A549 (cell line): Measurements from ENCODE around the gene TMEM19. TPM values are rescaled to one million over a fixed set of nuclear protein-coding genes. Genes with fewer than 3 reads are reported as not detected.

Experiments used
- BHLHE40 ChIP-seq: IDR thresholded peaks from 2 replicates; pipeline ENCODE4 v1.6.1; 2012; ENCODE audit warnings: low read depth, low read length, inconsistent platforms
- EHMT2 ChIP-seq: fragments of 200-600 bp; sonication (generic); IDR thresholded peaks from 2 replicates; pipeline ENCODE4 v1.6.1; 2016; ENCODE audit warnings: antibody characterized with exemption, low read depth, mild to moderate bottlenecking, moderate library complexity
- GATA3 ChIP-seq: IDR thresholded peaks from 2 replicates; pipeline ENCODE4 v1.6.1; 2012; ENCODE audit warnings: borderline replicate concordance
- HDAC2 ChIP-seq: fragments of 200-600 bp; sonication (generic); IDR thresholded peaks from 2 replicates; pipeline ENCODE4 v1.6.1; 2016
- HEYL ChIP-seq: fragments of 250-450 bp; sonication (Bioruptor Pico); IDR thresholded peaks from 2 replicates; pipeline ENCODE4 v1.8.0; 2021; ENCODE audit warnings: mild to moderate bottlenecking, moderate library complexity
- HOXA7 ChIP-seq: fragments of 250-450 bp; sonication (Bioruptor Pico); IDR thresholded peaks from 2 replicates; pipeline ENCODE4 v1.5.0; 2020; ENCODE audit warnings: mild to moderate bottlenecking, moderate library complexity
- HOXB5 ChIP-seq: fragments of 250-450 bp; sonication (Bioruptor Pico); IDR thresholded peaks from 2 replicates; pipeline ENCODE4 v1.5.0; 2020; ENCODE audit warnings: mild to moderate bottlenecking, moderate library complexity
- JUN ChIP-seq, 2 experiments: fragments of >200 bp; sonication (Bioruptor Twin); formaldehyde crosslinking; IDR thresholded peaks; 2 replicates in 1 of 2; 3 replicates in 1 of 2; pipeline ENCODE4 v1.6.1; 2016 to 2017
- KDM1A ChIP-seq: fragments of 200-600 bp; sonication (generic); IDR thresholded peaks from 2 replicates; pipeline ENCODE4 v1.6.1; 2016; ENCODE audit warnings: low read depth, mild to moderate bottlenecking
- MAFK ChIP-seq: fragments of 450-650 bp; IDR thresholded peaks from 2 replicates; pipeline ENCODE4 v1.6.1; 2014; ENCODE audit not compliant: partially characterized antibody
- MAZ ChIP-seq: fragments of 150-350 bp; IDR thresholded peaks from 2 replicates; pipeline ENCODE4 v1.6.1; 2014; ENCODE audit warnings: antibody characterized with exemption, low read depth, low read length, borderline replicate concordance
- NFE2L2 ChIP-seq: fragments of 150-350 bp; conservative IDR thresholded peaks from 2 replicates; pipeline ENCODE4 v1.6.1; 2014; ENCODE audit warnings: low read length
- NPAS2 ChIP-seq: fragments of 250-450 bp; sonication (Bioruptor Pico); IDR thresholded peaks from 2 replicates; pipeline ENCODE4 v1.8.0; 2022; ENCODE audit warnings: mild to moderate bottlenecking, moderate library complexity, borderline replicate concordance
- POLR2A ChIP-seq: IDR thresholded peaks from 2 replicates; pipeline ENCODE4 v1.6.1; 2012; ENCODE audit warnings: mild to moderate bottlenecking, low read length
- POLR2AphosphoS2 ChIP-seq: conservative IDR thresholded peaks from 2 replicates; pipeline ENCODE4 v1.6.1; 2012; ENCODE audit warnings: low read length, improper control_type of control experiment, inconsistent platforms
- RAD21 ChIP-seq, 2 experiments: fragments of >200 bp in 1 of 2; sonication (Bioruptor Twin) in 1 of 2; formaldehyde crosslinking in 1 of 2; IDR thresholded peaks in 1 of 2; conservative IDR thresholded peaks in 1 of 2; 2 replicates in 1 of 2; 3 replicates in 1 of 2; pipeline ENCODE4 v1.6.1; 2012 to 2018; ENCODE audit warnings: inconsistent platforms in 1 of 2
- RCOR1 ChIP-seq: fragments of 150-350 bp; IDR thresholded peaks from 2 replicates; pipeline ENCODE4 v1.6.1; 2014; ENCODE audit warnings: antibody characterized with exemption, low read length, low read depth
- SMC3 ChIP-seq: fragments of >200 bp; sonication (Bioruptor Twin); formaldehyde crosslinking; IDR thresholded peaks from 3 replicates; pipeline ENCODE4 v1.6.1; 2018; ENCODE audit warnings: inconsistent platforms
- SREBF2 ChIP-seq: fragments of 450-650 bp; IDR thresholded peaks from 2 replicates; pipeline ENCODE4 v1.6.1; 2014; ENCODE audit warnings: mild to moderate bottlenecking, moderate library complexity
- TFCP2L1 ChIP-seq: fragments of 250-450 bp; sonication (Bioruptor Pico); IDR thresholded peaks from 2 replicates; pipeline ENCODE4 v1.5.0; 2021; ENCODE audit warnings: mild to moderate bottlenecking
- ZFP36 ChIP-seq: fragments of 450-650 bp; IDR thresholded peaks from 2 replicates; pipeline ENCODE4 v1.6.1; 2014; ENCODE audit warnings: borderline replicate concordance; ENCODE audit not compliant: partially characterized antibody
- ZNF302 ChIP-seq: fragments of 250-450 bp; sonication (Bioruptor Pico); IDR thresholded peaks from 2 replicates; pipeline ENCODE4 v1.9.0; 2021; ENCODE audit warnings: inconsistent platforms, mild to moderate bottlenecking, moderate library complexity
- polyA plus RNA-seq, 4 experiments: library from polyadenylated mRNA; depleted of rRNA in 3 of 4; stranded (reverse); fragments of >200 nt; fragmentation: RNase III in 1 of 4; extraction: RNeasy Plus Mini Kit Qiagen cat#74134 plus additional on column Dnase treatment in 1 of 4; gene quantifications; 2 replicates in 3 of 4; 3 replicates in 1 of 4; pipeline ENCODE4 v1.2.3, GENCODE V29; 2011 to 2017
- TF ChIP-seq, protein P1 (sequence below): fragments of 450-650 bp; IDR thresholded peaks from 2 replicates; pipeline ENCODE4 v1.6.1; 2014; ENCODE audit warnings: antibody characterized with exemption
- TF ChIP-seq, protein P2 (sequence below): fragments of >200 bp; sonication (Bioruptor Twin); formaldehyde crosslinking; IDR thresholded peaks from 3 replicates; pipeline ENCODE4 v1.6.1; 2016
- TF ChIP-seq, protein P3 (sequence below): fragments of >200 bp; sonication (Bioruptor Twin); formaldehyde crosslinking; IDR thresholded peaks from 2 replicates; pipeline ENCODE4 v1.6.1; 2016
- TF ChIP-seq, protein P4 (sequence below): IDR thresholded peaks from 2 replicates; pipeline ENCODE4 v1.6.1; 2012; ENCODE audit warnings: low read depth, borderline replicate concordance
- TF ChIP-seq, protein P5 (sequence below): fragments of 150-350 bp; IDR thresholded peaks from 2 replicates; pipeline ENCODE4 v1.6.1; 2014; ENCODE audit warnings: low read depth, mild to moderate bottlenecking, low read length

Gene TMEM19
- polyA plus RNA-seq, 2 of the 4 experiments (the other 2 are of a cell fraction) = 43.2 to 78.8 TPM

DNA sequence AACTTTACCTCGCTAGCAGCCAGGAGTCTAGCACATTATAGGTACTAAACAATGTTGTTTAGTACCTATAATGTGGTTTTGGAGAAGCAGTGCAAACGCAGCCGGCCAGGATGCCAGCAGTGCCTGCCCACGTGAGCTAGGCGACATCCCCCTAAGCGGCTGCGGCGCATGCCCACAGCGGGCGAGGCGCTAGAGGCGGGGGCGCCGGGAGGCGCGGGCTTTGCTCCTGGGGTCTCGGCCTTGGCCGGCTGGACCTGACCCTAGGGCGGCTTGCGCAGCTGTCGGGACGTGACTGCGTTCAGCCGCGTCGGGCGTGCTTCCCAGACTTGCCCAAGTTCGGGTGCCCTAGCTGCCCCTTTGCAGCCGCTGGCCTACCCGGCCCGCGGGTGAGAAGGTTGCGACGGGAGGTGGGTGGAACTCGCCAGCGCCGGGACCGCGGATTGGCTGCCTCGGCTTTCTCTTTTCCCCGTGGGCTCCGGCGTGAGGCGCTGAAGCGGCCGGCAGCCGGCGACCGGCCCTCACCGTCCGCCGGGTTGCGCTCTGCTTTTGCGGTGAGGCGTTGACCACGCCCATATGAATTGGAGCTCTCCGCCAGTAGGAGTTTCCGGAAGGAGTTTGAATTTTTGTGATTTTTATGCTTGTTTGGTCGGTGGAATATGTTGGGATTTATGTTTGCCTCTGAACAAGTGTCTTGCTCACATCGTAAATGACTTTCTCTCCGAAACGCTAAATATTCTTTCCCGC is at the start of gene TMEM19 (continued):
- TF ChIP-seq NFE2L2 (no peak), SMC3 (no peak; the same call in 2 of the 3 replicates), ZFP36 (no peak), HEYL (no peak), GATA3 (0 out of 2 replicates have a peak, but pooled peaks have one; percentile 38), HOXB5 (CRISPR knock-in tag) (peak; percentile 37; the same call in 1 of the 2 replicates), MAFK (no peak), EHMT2 (no peak), ZNF302 (CRISPR knock-in tag) (no peak), RAD21 (conservative IDR thresholded peaks at IDR 0.05 in 1 of 2, IDR thresholded peaks at IDR 0.05 in 1 of 2) (peak; percentile 17 to 39; a peak in 4 of 5 replicates), HOXA7 (CRISPR knock-in tag) (no peak), SREBF2 (no peak), JUN (IDR thresholded peaks at IDR 0.05) (peak; percentile 51 to 87), MAZ (no peak), POLR2A (peak; percentile 92), KDM1A (no peak), NPAS2 (CRISPR knock-in tag) (peak; percentile 63; the same call in 1 of the 2 replicates), TFCP2L1 (no peak), HDAC2 (no peak), RCOR1 (no peak), POLR2AphosphoS2 (no peak), BHLHE40 (no peak)
- TF ChIP-seq, protein P1, sequence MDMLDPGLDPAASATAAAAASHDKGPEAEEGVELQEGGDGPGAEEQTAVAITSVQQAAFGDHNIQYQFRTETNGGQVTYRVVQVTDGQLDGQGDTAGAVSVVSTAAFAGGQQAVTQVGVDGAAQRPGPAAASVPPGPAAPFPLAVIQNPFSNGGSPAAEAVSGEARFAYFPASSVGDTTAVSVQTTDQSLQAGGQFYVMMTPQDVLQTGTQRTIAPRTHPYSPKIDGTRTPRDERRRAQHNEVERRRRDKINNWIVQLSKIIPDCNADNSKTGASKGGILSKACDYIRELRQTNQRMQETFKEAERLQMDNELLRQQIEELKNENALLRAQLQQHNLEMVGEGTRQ = peak; percentile 86
- TF ChIP-seq, protein P2, sequence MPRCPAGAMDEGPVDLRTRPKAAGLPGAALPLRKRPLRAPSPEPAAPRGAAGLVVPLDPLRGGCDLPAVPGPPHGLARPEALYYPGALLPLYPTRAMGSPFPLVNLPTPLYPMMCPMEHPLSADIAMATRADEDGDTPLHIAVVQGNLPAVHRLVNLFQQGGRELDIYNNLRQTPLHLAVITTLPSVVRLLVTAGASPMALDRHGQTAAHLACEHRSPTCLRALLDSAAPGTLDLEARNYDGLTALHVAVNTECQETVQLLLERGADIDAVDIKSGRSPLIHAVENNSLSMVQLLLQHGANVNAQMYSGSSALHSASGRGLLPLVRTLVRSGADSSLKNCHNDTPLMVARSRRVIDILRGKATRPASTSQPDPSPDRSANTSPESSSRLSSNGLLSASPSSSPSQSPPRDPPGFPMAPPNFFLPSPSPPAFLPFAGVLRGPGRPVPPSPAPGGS = peak; percentile 86; the same call in 1 of the 3 replicates
- TF ChIP-seq, protein P3, sequence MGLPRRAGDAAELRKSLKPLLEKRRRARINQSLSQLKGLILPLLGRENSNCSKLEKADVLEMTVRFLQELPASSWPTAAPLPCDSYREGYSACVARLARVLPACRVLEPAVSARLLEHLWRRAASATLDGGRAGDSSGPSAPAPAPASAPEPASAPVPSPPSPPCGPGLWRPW = no peak
- TF ChIP-seq, protein P4, sequence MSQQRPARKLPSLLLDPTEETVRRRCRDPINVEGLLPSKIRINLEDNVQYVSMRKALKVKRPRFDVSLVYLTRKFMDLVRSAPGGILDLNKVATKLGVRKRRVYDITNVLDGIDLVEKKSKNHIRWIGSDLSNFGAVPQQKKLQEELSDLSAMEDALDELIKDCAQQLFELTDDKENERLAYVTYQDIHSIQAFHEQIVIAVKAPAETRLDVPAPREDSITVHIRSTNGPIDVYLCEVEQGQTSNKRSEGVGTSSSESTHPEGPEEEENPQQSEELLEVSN = peak; percentile 93
- TF ChIP-seq, protein P5, sequence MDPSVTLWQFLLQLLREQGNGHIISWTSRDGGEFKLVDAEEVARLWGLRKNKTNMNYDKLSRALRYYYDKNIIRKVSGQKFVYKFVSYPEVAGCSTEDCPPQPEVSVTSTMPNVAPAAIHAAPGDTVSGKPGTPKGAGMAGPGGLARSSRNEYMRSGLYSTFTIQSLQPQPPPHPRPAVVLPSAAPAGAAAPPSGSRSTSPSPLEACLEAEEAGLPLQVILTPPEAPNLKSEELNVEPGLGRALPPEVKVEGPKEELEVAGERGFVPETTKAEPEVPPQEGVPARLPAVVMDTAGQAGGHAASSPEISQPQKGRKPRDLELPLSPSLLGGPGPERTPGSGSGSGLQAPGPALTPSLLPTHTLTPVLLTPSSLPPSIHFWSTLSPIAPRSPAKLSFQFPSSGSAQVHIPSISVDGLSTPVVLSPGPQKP = no peak
